ENCODE measurements around the gene GPC4. TPM values are rescaled to one million over a fixed set of nuclear protein-coding genes. Genes with fewer than 3 reads are reported as not detected.

Gene GPC4
- polyA plus RNA-seq, 1 donor = 12.4 TPM

- no peaks in the 10 kb centered on the region for H3K4me1 ChIP-seq (ENCODE audit: control insufficient read depth, insufficient read depth, low read length)
- no peak for DNase-seq
- no peak overlapping the region for H3K27ac ChIP-seq (ENCODE audit: low read length)
- no CpG with 5 or more reads among the region's 5 CpGs for WGBS (ENCODE audit: insufficient coverage, low lambda C conversion rate)
- peaks cover 5% of the 10 kb centered on the region for H3K9me3 ChIP-seq (ENCODE audit: control insufficient read depth, low read depth, low read length)
- H3K4me3 ChIP-seq (ENCODE audit: low read length) = no peak overlapping the region
- H3K27me3 ChIP-seq (ENCODE audit: control insufficient read depth, insufficient read depth, low read length) = no peaks in the 10 kb centered on the region
- no peaks in the 10 kb centered on the region for H3K36me3 ChIP-seq (ENCODE audit: control insufficient read depth, insufficient read depth, low read length)
Observed at GRCh38 chrX:133250184-133251100, 164.8 kb downstream of the GPC4 start.

Other genes starting within 250 kb of the GPC4 start
- gene TFDP3, start 197.1 kb downstream of the GPC4 start, polyA plus RNA-seq = not detected